H9 (cell line): Measurements from ENCODE around the gene SLK. TPM values are rescaled to one million over a fixed set of nuclear protein-coding genes. Genes with fewer than 3 reads are reported as not detected.

Experiments used
- DNase-seq: peaks from one replicate; pipeline ENCODE4 v3.0.0-alpha.2; 2017
- H2AFZ ChIP-seq: one replicate; pipeline ENCODE4 v1.6.1; 2013; ENCODE audit warnings: mild to moderate bottlenecking, low read length, control low read depth, moderate library complexity
- H2AK5ac ChIP-seq: 2 replicates; pipeline ENCODE4 v1.6.1; 2013; ENCODE audit warnings: low read length, control low read depth, mixed read lengths; ENCODE audit not compliant: insufficient read length
- H2BK120ac ChIP-seq: one replicate; pipeline ENCODE4 v1.6.1; 2013; ENCODE audit warnings: low read depth, mild to moderate bottlenecking, low read length, control low read depth, inconsistent platforms; ENCODE audit not compliant: poor library complexity, severe bottlenecking
- H2BK12ac ChIP-seq: 2 replicates; pipeline ENCODE4 v1.6.1; 2013; ENCODE audit warnings: low read length, control low read depth, mixed read lengths, low read depth; ENCODE audit not compliant: insufficient read length
- H2BK15ac ChIP-seq: 2 replicates; pipeline ENCODE4 v1.6.1; 2013; ENCODE audit warnings: low read depth, low read length, control low read depth
- H2BK20ac ChIP-seq: one replicate; pipeline ENCODE4 v1.6.1; 2013; ENCODE audit warnings: low read depth, mild to moderate bottlenecking, low read length, control low read depth, inconsistent platforms; ENCODE audit not compliant: poor library complexity, severe bottlenecking
- H2BK5ac ChIP-seq: 2 replicates; pipeline ENCODE4 v1.6.1; 2013; ENCODE audit warnings: low read length, control low read depth, mixed read lengths; ENCODE audit not compliant: insufficient read length
- H3K14ac ChIP-seq: 2 replicates; pipeline ENCODE4 v1.6.1; 2013; ENCODE audit warnings: low read length, control low read depth; ENCODE audit not compliant: insufficient read depth
- H3K18ac ChIP-seq: 2 replicates; pipeline ENCODE4 v1.6.1; 2013; ENCODE audit warnings: low read depth, mild to moderate bottlenecking, mixed read lengths, low read length, control low read depth; ENCODE audit not compliant: insufficient read length
- H3K23ac ChIP-seq: 2 replicates; pipeline ENCODE4 v1.6.1; 2013; ENCODE audit warnings: low read length, control low read depth, mixed read lengths, low read depth; ENCODE audit not compliant: insufficient read length
- H3K23me2 ChIP-seq: 2 replicates; pipeline ENCODE4 v1.6.1; 2013; ENCODE audit warnings: low read depth, mild to moderate bottlenecking, mixed read lengths, low read length, control low read depth; ENCODE audit not compliant: insufficient read length, poor library complexity, severe bottlenecking
- H3K27ac ChIP-seq: 2 replicates; pipeline ENCODE4 v1.5.1; 2013; ENCODE audit warnings: low read length, control low read depth, mixed read lengths, low read depth; ENCODE audit not compliant: insufficient read length
- H3K27me3 ChIP-seq: 2 replicates; pipeline ENCODE4 v1.6.1; 2013; ENCODE audit warnings: low read length, control low read depth, inconsistent platforms; ENCODE audit not compliant: insufficient read depth
- H3K4ac ChIP-seq: 2 replicates; pipeline ENCODE4 v1.6.1; 2013; ENCODE audit warnings: low read depth, mild to moderate bottlenecking, control low read depth, inconsistent platforms, low read length, moderate library complexity
- H3K4me1 ChIP-seq: 2 replicates; pipeline ENCODE4 v1.6.1; 2013; ENCODE audit warnings: low read length, control low read depth, inconsistent platforms; ENCODE audit not compliant: insufficient read depth
- H3K4me2 ChIP-seq: 2 replicates; pipeline ENCODE4 v1.6.1; 2013; ENCODE audit warnings: low read length, control low read depth, mixed read lengths; ENCODE audit not compliant: insufficient read length, insufficient read depth
- H3K56ac ChIP-seq: 2 replicates; pipeline ENCODE4 v1.6.1; 2013; ENCODE audit warnings: low read depth, mild to moderate bottlenecking, mixed read lengths, low read length, control low read depth; ENCODE audit not compliant: insufficient read length
- H3K79me1 ChIP-seq: 2 replicates; pipeline ENCODE4 v1.6.1; 2013; ENCODE audit warnings: low read depth, mild to moderate bottlenecking, moderate library complexity, low read length, control low read depth, inconsistent platforms; ENCODE audit not compliant: insufficient read depth, poor library complexity, severe bottlenecking
- H3K79me2 ChIP-seq: 2 replicates; pipeline ENCODE4 v1.6.1; 2013; ENCODE audit warnings: low read length, control low read depth, inconsistent platforms; ENCODE audit not compliant: insufficient read depth
- H3K9ac ChIP-seq: 2 replicates; pipeline ENCODE4 v1.6.1; 2013; ENCODE audit warnings: low read length, control low read depth, mixed read lengths; ENCODE audit not compliant: insufficient read length; ENCODE audit errors: extremely low read depth
- H3K9me3 ChIP-seq: one replicate; pipeline ENCODE4 v1.6.1; 2013; ENCODE audit warnings: low read depth, low read length, inconsistent platforms; ENCODE audit not compliant: control insufficient read depth
- H3T11ph ChIP-seq: one replicate; pipeline ENCODE4 v1.6.1; 2013; ENCODE audit warnings: mild to moderate bottlenecking, low read length, control low read depth, inconsistent platforms
- H4K20me1 ChIP-seq: one replicate; pipeline ENCODE4 v1.6.1; 2013; ENCODE audit not compliant: control insufficient read depth, insufficient read length, insufficient read depth
- H4K5ac ChIP-seq: 2 replicates; pipeline ENCODE4 v1.6.1; 2013; ENCODE audit warnings: low read depth, mild to moderate bottlenecking, mixed read lengths, low read length, control low read depth; ENCODE audit not compliant: insufficient read length
- H4K8ac ChIP-seq: replicated peaks from 2 replicates; pipeline ENCODE4 v1.6.1; 2013; ENCODE audit warnings: low read length, control low read depth, mixed read lengths, low read depth; ENCODE audit not compliant: insufficient read length
- H4K91ac ChIP-seq: 2 replicates; pipeline ENCODE4 v1.6.1; 2013; ENCODE audit warnings: low read depth, mild to moderate bottlenecking, moderate library complexity, mixed read lengths, low read length, control low read depth; ENCODE audit not compliant: insufficient read length
- H3K27ac Mint-ChIP-seq, 3 experiments: 2 replicates in 2 of 3; 3 replicates in 1 of 3; pipeline ENCODE4 v1.8.0; 2020 to 2021; ENCODE audit warnings: mixed read lengths in 3 of 3, mild to moderate bottlenecking in 1 of 3, moderate library complexity in 1 of 3
- H3K27me3 Mint-ChIP-seq: 2 replicates; pipeline ENCODE4 v1.8.0; 2021; ENCODE audit warnings: low read depth, mild to moderate bottlenecking, moderate library complexity, mixed read lengths
- H3K36me3 Mint-ChIP-seq, 3 experiments: 2 replicates in 2 of 3; 3 replicates in 1 of 3; pipeline ENCODE4 v1.8.0; 2020 to 2021; ENCODE audit warnings: low read depth in 3 of 3, mixed read lengths in 3 of 3; ENCODE audit not compliant: insufficient read depth in 1 of 3
- H3K4me1 Mint-ChIP-seq, 2 experiments: 2 replicates each; pipeline ENCODE4 v1.8.0; 2020; ENCODE audit warnings: mixed read lengths in 2 of 2
- H3K4me3 Mint-ChIP-seq, 2 experiments: 2 replicates in 1 of 2; 3 replicates in 1 of 2; pipeline ENCODE4 v1.8.0; 2020 to 2021; ENCODE audit warnings: mild to moderate bottlenecking in 2 of 2, mixed read lengths in 2 of 2, moderate library complexity in 1 of 2
- H3K9me3 Mint-ChIP-seq, 2 experiments: 2 replicates in 1 of 2; 3 replicates in 1 of 2; pipeline ENCODE4 v1.8.0; 2020; ENCODE audit warnings: mild to moderate bottlenecking in 2 of 2, mixed read lengths in 2 of 2, moderate library complexity in 1 of 2
- WGBS: extraction: QIAGEN DNeasy Blood & Tissue Kit; methylation state at CpG from one replicate; pipeline ENCODE4 v1.1.7; 2013; ENCODE audit warnings: missing lambda C conversion rate, low lambda C conversion rate, mixed read lengths; ENCODE audit not compliant: insufficient read length; ENCODE audit errors: extremely low coverage; 5-methylcytosine and 5-hydroxymethylcytosine counted together
- total RNA-seq: library from RNA; stranded (reverse); gene quantifications from 2 replicates; pipeline ENCODE4 v1.2.1, GENCODE V29; 2021
- TF ChIP-seq, protein P1 (sequence below): fragments of 200-600 bp; sonication (generic); conservative IDR thresholded peaks from 3 replicates; pipeline ENCODE4 v1.8.0; 2021; ENCODE audit warnings: antibody characterized with exemption, mild to moderate bottlenecking

The SLK gene
- total RNA-seq, 1 experiment from 2014 or later: 21.0 TPM

DNA sequence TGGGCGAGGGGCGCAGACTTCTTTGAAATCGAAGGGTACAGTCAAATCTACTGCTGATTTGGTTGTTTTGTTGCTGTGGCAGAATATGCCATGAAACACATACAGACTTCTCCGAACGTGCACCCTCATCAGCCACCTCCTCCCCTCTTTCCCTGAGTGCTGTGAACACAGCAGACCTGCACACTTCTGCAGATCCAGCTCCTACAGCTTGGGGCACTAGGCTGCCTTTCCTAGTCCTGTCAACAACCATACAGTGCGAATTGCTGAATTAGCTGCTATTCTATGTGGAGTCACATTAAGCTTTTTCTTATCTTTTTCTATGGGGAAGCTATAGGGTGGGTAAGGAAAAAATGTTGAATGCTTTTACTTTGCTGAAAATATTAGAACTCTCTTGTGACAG, 61.2 kb downstream of the SLK start:
- H3K23ac ChIP-seq: no peak overlapping the region
- Mint-ChIP-seq H3K27me3 (no peaks in the 10 kb centered on the region), H3K27ac (no peak overlapping the region)

More for the DNA sequence above, 61.2 kb downstream of the SLK start:
- Histone ChIP-seq H3K56ac (no peak overlapping the region), H3K14ac (no peak overlapping the region), H2BK15ac (no peak overlapping the region), H3K79me2 (no peaks in the 10 kb centered on the region), H2BK5ac (no peak overlapping the region), H4K91ac (no peak overlapping the region), H3K4ac (no peak overlapping the region), H3K79me1 (no peaks in the 10 kb centered on the region), H2BK12ac (no peak overlapping the region), H3T11ph (no peak overlapping the region), H3K9me3 (no peaks in the 10 kb centered on the region), H2AK5ac (no peak overlapping the region), H4K20me1 (no peaks in the 10 kb centered on the region), H3K23me2 (no peaks in the 10 kb centered on the region), H3K4me2 (no peak overlapping the region), H2BK20ac (no peak overlapping the region), H4K8ac (no peak overlapping the region), H4K5ac (no peak overlapping the region), H3K27ac (no peak overlapping the region), H2AFZ (no peak overlapping the region), H3K18ac (no peak overlapping the region), H3K27me3 (no peaks in the 10 kb centered on the region), H2BK120ac (no peak overlapping the region), H3K4me1 (peaks cover 4% of the 10 kb centered on the region; the same call in 1 of the 2 replicates), H3K9ac (no peak overlapping the region)
- DNase-seq: peak; percentile 60
- Mint-ChIP-seq H3K9me3 (no peaks in the 10 kb centered on the region), H3K4me1 (peaks cover 24 to 29% of the 10 kb centered on the region in 2 experiments), H3K4me3 (no peak overlapping the region), H3K36me3 (peaks cover 0 to 19% (median 7%) of the 10 kb centered on the region in 3 experiments; a peak in 5 of 7 replicates)
- WGBS: no CpG with 5 or more reads among the region's 6 CpGs
- TF ChIP-seq, protein P1, sequence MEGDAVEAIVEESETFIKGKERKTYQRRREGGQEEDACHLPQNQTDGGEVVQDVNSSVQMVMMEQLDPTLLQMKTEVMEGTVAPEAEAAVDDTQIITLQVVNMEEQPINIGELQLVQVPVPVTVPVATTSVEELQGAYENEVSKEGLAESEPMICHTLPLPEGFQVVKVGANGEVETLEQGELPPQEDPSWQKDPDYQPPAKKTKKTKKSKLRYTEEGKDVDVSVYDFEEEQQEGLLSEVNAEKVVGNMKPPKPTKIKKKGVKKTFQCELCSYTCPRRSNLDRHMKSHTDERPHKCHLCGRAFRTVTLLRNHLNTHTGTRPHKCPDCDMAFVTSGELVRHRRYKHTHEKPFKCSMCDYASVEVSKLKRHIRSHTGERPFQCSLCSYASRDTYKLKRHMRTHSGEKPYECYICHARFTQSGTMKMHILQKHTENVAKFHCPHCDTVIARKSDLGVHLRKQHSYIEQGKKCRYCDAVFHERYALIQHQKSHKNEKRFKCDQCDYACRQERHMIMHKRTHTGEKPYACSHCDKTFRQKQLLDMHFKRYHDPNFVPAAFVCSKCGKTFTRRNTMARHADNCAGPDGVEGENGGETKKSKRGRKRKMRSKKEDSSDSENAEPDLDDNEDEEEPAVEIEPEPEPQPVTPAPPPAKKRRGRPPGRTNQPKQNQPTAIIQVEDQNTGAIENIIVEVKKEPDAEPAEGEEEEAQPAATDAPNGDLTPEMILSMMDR: peak; percentile 65
